CD1c-positive myeloid dendritic cell (primary cell): ENCODE data around the gene SPATA6L.

Source experiments
- DNase-seq: peaks from one replicate; pipeline ENCODE4 v3.0.0-alpha.2; 2016; ENCODE audit errors: extremely low spot score

SPATA6L gene, protein sequence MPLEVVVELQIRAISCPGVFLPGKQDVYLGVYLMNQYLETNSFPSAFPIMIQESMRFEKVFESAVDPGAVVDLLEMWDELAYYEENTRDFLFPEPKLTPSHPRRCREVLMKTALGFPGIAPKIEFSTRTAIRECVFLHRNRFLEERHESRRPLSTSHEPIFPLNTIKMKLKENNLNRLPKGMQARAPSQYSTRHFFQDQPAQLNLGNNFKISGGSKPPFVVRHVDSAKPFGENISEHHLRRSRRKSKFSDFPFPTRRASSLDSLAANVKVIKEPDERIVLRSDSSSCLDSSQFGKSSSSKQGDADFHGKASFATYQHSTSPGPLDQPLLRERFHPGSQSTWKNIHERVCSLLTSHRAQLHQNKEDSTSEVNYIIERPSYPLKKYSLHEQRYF

DNA sequence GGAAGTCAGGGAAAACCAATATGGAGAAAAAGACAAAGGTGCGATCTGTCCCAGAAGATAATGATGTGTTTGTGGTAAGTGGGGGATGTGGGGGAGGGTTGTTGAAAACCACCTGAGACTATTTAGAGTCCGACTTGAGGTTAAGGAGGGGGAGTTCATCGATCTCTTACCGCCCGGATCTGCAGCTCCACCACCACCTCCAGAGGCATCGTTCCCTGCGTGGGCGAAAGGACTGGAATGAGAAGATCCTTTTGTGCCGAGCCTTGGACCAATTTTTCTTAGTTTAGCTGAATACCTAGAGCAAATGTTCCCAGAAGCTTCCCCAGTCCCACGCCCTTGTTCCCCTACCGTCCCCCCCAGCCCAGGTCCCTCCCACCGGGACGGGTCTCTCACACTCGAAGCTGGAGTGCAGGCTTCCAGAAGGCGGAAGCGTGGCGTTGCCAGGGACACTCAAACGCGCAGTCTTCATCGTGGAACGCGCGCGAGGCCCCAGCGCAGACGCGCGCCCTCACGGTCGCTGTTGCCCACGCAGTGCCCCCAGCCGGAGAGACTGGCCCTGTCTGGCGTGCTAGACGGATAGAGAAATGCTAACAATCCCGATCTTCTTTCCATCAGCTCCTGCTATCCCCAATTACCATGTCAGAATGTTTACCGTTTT, at the start of gene SPATA6L:
SPATA6L (minus strand) TSS at position 439 of the 658 bp plus-strand sequence; CDS start at position 209, 230 bp downstream.
- DNase-seq = peak; percentile 66

DNA sequence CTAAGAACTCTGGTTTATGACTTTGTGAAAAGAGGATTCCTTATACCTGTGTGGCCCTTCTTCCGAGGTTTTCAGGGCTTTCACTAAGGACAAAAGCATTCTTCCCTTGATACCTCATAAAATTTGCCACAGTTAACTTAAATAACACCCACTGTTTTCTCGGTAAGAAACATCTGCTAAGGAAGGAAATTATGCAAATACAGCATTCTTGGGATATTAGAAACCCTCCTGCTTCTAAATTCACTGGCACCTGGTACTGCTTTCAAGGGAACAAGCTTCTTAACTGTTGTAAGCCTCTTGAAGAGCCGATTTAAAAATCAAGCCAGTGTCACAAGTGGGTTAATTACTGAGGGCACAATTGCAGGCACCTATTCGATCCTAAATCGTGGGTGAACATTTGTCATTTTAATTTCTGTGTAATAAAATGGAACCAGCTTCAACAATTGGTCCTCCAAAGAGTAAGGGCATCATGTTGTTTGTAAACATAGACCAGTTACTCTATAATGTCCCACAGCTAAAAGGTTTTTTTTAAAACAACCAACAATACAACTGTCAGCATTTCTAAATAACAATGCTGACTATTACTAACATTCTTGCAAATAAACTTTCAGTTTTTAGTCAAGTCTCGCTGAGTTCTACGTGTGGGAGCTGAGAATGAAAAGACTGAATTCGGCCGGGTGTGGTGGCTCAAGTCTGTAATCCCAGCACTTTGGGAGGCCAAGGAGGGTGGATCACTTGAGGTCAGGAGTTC, 48.2 kb upstream of the SPATA6L start:
- DNase-seq = no peak

DNA sequence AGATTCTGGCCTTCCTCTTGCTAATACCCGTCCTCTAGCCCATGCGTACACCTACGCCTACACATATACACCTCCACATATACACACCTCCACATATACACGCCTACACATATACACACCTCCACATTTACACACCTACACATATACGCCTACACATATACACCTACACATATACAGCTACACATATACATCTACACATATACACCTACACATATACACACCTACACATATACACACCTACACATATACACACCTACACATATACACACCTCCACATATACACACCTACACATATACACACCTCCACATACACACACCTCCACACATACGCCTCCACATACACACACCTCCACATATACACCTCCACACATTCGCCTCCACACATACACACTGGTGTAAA, 47.6 kb upstream of the SPATA6L start:
- DNase-seq = peak; percentile 32

DNA sequence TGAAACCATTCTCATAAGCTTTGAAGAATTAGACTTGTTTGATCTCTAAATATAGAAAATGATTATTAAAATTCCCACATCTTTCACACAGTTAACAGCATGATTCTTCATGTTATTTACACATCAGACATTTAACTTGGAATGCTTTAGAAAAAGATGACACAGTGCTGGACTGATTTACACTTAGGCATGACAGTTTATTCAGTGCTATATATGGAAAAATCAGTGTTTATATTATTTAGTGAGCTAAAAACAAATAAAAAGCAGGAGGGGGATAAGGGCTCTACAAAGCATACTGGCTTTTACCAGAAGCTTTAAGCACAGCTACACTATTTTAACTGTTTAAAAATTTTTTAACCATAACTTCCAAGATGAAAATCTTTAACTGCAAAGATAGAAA, 43.1 kb upstream of the SPATA6L start:
- DNase-seq = no peak

DNA sequence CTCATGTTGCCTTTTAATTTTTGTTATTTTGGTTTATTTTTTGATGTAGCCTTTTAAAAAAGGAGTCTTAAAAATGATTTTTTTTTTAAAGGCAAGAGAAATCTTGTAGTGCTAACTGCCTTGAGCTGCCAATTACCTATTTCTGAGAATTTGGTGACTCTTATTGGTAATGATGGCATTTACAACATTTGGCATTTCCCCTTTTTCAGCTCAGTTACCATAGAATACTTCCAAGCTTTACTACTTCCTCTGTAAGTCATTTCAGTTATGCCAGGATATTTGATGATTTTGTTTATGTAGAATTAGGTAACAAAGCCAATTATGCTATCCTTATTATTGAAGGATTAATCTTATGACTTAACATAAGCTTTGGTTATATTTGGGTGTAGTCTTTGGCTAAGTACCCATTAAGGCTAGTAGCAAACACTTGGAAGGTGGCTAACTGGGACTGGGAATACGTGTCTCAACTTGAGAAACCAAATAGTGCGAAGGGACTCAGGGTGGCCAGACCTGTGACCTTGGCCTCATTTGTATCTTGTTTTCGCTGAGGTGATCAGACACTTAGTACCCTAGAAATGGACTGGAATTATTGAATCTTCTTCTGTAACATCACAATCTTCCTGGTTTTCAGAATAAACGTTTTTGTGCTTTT, 40.8 kb upstream of the SPATA6L start:
- DNase-seq = peak; percentile 12

DNA sequence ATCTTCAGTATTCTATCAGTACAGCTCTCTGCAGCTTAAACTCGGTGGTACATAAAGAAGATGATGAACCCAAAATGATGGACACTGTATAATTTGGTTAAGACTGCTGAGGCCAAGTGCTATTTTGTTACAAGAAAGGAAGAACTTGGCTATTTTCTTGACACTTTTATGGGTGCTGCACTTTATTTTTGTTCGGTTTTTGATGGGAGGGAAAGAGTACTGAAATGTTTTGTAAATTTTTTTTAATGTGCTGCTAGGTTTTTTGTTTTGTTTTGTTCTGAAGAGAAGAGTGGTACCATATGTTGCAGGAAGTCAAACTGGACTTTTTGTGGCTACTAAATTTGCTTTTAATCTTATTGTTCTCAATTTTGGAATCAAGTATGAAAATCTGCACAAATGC, 39.7 kb upstream of the SPATA6L start:
- DNase-seq = no peak

DNA sequence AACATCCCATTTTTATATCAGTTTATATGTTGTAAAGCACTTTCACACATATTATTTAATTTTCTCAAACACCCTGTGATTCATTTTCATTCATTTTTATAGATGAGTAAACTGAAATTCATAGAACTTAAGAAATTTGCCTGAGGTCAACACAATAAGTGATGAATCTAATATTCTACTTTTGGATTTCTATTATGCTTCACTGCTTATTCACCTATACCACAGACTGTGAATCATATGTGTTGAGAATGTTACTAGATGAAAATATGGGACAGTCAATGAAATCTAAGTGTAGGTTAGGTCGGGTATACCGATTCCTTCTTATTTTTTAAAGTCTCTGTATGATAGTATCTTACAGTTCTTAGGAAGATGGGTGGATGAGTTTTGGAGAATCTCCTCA, 37.8 kb upstream of the SPATA6L start:
- no peak for DNase-seq

DNA sequence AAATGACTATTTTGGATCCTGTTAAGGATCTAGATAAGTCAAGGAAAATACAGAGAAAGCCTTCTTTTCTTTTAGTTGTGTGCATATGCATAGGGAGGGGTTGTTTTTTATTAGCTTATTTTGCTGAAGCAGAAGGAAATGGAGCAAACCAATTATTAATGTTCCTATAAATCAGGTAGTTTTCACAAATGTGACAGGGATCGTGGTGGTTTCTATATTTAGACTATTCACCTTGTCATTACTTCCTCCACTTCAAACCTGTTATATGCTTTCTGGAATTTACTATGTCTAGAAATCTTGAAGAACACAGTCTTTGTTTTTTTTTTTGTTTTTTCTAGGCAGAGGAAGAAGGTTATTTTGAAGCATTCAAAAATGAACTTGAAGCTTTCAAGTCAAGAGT, 35.2 kb upstream of the SPATA6L start:
- no peak for DNase-seq

DNA sequence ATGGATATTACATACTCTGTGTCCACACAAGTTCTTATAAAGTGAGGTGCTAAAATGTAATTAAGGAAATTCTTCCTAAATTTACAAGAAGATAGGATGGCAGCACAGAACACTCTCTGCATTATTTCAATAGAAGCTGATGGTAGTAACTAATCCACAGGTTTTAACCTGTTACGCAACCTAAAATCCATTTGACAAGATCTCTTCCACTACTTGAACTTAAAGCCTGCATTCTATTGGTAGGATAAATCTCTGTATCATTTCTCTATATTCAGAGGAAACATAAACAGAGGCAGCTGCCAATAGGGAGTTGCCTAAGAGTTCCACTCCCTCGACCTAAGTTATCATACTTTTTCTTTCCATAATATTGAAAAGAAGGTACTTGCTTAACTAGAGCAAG, 34.7 kb upstream of the SPATA6L start:
- no peak for DNase-seq

DNA sequence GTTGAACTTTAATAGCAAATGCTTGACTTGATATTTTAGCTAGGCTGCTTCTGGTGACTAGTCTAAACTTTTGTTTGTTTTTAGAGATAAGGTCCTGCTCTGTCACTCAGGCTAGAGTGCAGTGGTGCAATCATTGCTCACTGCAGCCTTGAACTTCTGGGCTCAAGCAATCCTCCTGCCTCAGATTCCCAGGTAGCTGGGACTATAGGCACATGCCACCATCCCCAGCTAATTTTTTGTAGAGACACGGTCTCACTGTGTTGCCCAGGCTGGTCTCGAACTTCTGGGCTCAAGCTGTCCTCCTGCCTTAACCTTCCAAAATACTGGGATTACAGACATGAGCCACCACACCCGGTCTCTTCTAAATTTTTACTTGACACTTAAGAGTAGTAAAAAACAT, 33.8 kb upstream of the SPATA6L start:
- DNase-seq = no peak

DNA sequence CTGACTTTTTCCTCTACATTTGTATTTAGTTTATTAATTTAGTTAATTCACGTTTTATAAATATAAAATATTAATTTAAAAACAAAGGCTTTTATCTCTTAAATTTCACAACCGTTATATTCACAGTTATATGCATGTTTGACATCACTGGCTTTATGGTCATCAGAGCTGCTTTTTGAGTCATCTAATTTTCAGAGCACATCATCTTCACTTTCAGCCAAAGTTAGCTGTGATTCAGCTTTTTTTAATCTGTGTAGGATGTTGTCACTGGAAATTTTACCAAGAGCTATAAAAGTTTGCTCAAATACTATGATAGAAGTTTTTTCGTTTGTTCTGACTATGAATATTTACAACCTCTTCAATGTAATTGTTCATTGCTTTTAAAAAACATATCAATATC, 25.5 kb upstream of the SPATA6L start:
- no peak for DNase-seq

DNA sequence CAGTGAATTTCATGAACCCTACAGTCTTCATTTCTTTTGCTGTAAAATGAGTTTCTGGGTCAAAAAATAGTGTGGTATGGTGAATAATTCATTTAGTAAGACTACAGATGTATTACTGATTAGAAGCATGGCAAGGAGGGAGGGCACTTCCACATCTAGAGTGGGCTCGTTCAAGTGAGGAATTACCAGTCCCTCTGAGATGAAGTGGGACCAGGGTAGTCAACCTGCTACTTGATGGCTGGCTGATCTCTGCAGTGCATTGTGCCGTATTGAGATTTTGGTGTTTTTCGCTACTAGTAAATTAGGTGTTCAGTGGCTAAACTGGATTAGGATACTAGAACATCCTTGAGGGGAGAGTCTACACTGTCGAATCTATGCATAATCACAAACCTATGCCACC, 23.9 kb upstream of the SPATA6L start:
- no peak for DNase-seq

DNA sequence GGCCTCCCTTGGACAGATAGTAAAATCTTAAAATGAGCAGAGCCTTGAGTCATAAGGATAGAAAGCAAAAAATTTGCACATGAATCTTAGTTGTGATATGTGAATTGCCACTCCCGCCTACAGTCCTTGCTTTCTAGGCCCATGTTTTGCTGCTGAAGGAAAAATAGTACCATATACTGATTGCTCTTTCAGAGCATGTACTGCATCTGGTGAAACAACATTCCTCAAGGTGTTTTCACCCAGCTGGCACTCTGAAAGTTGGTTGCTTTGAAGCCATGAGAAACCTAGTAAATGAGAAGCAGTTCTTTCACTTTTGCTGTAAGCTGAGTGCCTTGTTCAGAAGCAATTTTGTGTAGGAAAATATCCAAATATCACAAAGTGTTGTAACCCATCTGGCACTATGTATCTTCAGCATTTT, 23.4 kb upstream of the SPATA6L start:
- no peak for DNase-seq

DNA sequence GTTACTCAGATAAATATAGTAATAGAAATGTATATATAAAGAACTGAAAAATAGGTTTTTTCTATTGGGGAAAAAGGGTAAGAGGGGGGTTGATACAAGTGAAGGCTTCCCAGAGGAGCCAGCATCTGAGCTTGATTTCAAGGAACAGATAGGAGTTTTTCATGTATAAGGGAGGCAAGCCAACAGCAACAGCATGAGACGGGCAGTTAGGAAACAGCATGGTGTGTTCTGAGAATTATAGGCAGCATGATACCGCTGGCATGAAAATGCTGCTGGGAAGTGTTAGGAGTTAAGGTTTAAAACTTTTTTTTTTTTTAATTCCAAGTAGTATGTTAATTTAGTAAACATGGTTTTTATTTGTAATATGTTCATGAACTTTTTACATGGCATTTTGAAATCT, 22.7 kb upstream of the SPATA6L start:
- no peak for DNase-seq

DNA sequence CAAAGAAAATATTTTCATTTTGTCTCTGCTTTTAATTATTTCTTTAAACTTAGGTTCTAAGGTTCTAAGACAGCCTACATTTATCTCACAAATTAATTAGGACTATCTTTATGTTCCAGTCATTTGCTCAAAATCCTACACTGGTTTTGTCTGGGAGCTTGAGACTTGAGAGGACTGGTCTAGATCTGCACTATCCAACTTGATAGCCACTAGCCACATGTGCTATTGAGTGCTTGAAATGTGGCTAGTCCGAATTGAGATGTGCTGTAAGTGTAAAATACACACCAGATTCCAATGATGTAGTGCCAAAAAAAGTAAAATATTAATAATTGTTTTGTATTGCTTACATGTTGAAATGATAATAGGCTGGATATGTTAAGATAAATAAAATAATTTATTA, 20.3 kb upstream of the SPATA6L start:
- DNase-seq = no peak

DNA sequence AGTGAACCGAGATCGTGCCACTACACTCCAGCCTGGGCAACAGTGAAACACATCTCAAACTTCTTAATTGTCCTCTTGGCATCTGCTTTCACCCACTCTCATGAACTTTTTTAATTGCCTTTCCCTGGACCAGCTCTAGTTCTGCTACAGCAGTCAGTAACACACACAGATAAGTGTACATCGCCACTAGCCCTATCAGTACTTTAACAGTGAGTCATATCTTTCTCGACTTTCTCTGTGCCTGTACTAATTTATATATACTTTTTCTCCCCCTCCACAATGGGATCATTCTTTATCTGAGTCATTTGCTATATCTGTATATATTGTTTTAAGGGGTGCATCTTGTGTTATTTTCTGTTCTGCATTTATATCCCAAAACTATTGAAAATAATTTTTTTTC, 19.8 kb upstream of the SPATA6L start:
- DNase-seq = no peak

DNA sequence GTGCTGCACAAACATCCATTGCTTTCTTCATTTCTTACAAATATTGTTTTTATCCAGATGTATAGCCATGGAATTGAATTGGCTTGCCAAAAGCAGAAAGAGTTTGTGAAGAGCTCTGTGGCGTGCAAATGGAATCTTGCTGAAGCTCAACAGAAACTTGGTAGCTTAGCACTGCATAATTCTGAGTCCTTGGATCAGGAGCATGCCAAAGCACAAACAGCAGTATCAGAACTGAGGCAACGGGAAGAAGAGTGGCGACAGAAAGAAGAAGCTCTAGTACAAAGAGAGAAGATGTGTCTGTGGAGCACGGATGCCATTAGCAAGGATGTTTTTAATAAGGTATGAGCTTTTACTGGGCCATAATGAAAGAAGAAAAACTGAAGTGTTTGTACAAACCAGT, 18.5 kb upstream of the SPATA6L start:
- no peak for DNase-seq

DNA sequence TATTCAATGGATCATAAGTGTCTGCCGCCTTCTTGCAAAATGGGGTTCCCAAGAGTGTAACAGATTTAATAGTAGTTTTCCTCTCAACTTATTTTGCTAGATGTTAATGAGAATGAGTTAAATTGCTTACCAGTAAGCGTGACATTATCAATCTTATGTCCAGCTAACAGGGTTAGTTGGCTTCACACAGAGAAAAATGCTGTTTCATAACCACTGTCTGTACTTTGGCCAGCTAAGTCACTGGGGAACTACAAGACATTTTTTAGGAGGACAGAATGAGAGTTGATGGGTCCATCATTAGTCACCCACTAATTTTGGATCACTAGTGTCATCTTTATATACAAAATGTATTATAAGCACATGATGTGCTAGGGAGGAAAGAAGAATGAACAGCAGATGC, 14.5 kb upstream of the SPATA6L start:
- peak; percentile 25 for DNase-seq

DNA sequence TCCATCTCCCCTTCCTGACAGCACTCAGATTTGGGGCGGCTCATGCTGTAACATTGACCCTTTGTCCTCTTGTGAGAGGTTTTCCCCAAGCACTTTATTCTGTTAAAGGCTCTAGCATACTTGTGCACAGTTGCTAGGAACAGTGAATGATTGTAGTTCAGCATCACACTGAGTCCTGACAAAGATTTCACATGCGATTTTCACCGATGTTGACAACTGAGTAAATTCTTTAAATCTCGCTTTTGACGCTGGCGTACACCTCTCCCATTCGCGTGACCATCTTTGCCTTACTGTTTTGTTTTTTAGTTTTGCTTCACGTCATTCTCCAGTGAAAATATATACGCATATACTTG, 13.9 kb upstream of the SPATA6L start:
- no peak for DNase-seq

DNA sequence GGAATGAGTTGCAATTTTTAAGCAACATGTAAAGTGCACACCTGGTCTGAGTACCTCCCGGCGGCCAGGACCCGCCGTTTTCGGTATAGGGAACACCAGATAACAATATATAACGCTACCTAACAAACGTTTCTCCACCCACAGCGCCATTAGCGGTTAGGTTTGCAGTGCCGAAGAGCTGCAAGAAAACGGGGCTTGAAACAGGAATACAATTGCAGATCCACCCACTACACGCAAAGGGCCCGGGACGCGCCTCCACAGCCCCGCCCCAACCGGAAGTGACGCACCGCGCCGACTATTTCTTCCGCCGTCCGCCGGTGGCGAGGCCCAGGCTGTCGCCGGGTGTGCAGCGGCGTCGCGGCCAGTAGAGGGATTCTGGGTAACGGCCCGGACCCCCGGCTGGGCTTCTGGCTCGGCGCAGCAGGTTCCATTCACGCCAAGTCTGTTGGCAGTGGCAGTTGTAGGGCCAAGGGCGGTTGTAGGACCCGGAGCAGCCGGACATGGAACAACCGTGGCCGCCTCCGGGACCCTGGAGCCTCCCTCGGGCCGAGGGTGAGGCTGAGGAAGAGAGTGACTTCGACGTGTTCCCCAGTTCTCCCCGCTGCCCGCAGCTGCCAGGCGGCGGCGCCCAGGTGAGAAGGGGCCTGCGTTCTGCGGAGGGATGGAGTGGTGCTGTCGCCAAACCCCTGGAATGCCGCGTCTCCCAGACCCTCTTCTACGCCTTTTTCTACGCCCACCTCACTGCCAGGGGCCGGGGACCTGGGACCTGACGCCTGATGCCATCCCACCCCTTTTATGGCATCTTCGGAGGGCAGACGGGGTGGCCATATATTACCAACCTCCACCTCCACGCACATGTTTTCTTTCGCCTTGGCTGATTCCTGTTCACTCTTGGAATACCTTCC, 13.2 kb upstream of the SPATA6L start, which contains the start of gene CDC37L1:
CDC37L1 (plus strand) TSS at position 302 of the 905 bp plus-strand sequence; CDS start at position 501, 199 bp downstream.
- peak; percentile 99 for DNase-seq

DNA sequence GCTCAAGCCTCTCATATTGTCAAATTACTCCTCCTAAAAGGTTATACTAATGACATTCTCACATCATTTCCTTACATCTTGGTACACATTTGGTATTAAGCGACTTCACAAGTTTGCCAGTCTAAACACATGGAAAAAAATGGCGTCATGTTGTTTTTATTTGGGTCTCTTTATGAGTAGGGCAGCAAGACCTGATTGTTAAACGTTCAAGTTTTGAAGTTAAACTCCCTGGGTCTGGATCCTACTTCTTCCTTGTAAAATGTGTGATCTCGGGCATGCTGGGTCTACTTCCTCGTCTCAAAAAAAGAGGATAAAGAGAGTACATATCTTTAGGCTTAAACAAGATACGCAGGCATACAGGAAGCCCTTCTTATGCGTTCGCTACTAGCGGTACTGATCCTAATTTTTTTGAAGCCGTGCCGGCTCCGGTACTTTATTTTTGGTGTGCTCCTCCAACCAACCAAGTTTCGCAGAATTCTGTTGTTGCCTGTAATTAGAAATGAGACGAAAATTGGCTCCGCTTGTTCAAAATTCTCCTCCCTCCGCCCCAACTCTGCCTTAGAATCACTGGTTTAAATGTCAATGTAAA, 12.5 kb upstream of the SPATA6L start:
- DNase-seq = peak; percentile 51
